KOPT-K1 (cell line): Measurements from ENCODE around the gene UBR2.
A peak's percentile ranks its signal among the peaks of the same experiment; 100 is the strongest.

ENCODE experiments used
- H3K27ac ChIP-seq: fragments of 200-600 bp; sonication (generic); 2 replicates; pipeline ENCODE4 v1.5.1; 2016; ENCODE audit warnings: antibody characterized with exemption, mild to moderate bottlenecking, low read depth, low read length; ENCODE audit not compliant: poor library complexity, severe bottlenecking
- H3K36me3 ChIP-seq: fragments of 200-600 bp; sonication (generic); 2 replicates; pipeline ENCODE4 v1.5.1; 2017; ENCODE audit warnings: antibody characterized with exemption, mild to moderate bottlenecking, low read length, moderate library complexity; ENCODE audit not compliant: insufficient read depth
- H3K9me3 ChIP-seq: fragments of 200-600 bp; sonication (generic); 2 replicates; pipeline ENCODE4 v1.5.1; 2017; ENCODE audit warnings: antibody characterized with exemption, low read length, mild to moderate bottlenecking; ENCODE audit not compliant: insufficient read depth, poor library complexity, severe bottlenecking

Gene UBR2

DNA sequence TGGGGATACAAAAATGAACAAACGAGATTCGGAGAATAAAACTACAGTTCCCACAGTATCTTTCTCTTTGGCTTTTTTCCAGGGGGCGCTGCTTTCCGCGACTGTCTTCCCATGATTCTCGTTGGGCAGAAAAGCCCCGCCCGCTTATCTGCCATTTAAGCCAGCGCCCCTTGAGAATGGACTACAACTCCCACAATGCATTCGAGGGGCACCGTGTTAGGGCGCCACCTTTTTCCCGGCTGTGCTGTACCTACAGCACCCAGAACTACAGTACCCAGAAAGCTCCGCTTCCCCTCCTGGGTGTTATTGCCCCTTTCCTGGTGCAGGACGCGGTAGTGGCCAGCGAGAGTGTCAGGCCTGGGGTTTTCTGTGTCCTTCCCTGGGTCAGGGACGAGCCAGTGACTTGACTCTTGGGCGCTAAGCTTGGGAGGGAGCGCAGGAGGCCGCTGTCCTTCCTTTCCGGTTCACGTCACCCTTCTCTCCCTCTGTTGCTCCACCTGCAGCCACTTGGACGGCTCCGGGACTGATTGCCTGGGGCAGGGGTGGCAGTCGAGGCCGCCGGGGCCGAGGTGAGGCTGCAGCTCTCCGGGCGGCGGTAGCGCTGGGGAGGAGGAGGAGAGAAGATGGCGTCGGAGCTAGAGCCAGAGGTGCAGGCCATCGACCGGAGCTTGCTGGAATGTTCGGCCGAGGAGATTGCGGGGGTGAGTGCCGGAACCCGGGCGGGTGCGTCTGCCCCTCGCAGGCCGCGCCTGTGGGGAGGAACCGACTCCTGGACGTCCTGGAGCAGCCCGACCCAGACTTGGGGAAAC, at the start of gene UBR2:
TSS of gene UBR2 (plus strand) at position 333 of the 809 bp plus-strand sequence. CDS start at position 624, 291 bp downstream.
- Histone ChIP-seq H3K27ac (peak within 1 kb of the TSS; percentile 81), H3K9me3 (no peaks in the 10 kb centered on the region), H3K36me3 (peaks cover 7% of the 10 kb centered on the region; the same call in 1 of the 2 replicates)

DNA sequence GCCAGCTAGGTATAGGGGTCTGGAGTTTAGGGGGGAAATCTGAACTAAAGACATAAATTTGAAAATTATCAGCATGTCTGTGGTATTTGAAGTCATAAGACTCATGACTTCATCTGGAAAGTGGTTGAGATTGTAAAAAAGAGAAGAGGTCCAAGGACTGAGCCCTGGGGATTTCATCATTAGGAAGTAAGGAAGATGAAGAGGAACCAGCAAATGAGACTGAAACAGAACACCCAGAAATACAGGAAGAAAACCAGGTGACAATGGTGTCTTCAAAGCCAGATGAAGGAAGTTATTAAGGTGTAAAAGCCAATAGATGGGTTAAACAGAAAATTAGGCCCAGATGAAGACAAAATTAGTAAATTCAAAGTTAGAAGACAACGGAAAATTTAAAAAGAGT, 49.1 kb upstream of the UBR2 start:
- Histone ChIP-seq H3K36me3 (no peaks in the 10 kb centered on the region), H3K27ac (no peak overlapping the region), H3K9me3 (peaks cover 4% of the 10 kb centered on the region)

DNA sequence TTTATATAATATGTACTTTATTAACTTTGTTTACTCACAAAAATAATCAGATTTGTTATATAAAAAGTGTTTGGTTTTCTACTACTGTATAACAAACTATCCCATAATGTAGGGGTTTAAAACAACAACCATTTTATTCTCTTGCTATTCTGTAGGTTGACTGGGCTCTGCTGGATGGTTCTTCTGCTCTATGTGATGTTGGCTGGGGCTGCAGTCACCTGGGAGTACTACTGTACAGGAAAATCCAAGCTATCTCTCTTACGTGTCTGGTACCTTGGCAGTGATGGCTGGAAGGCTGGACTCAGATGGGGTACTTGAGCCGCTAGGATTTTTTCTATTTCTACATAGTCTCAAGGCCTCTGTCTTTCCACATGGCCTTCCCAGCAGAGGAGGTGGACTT, 44.0 kb upstream of the UBR2 start:
- Histone ChIP-seq H3K9me3 (peaks cover 10% of the 10 kb centered on the region), H3K27ac (no peak overlapping the region), H3K36me3 (no peaks in the 10 kb centered on the region)

DNA sequence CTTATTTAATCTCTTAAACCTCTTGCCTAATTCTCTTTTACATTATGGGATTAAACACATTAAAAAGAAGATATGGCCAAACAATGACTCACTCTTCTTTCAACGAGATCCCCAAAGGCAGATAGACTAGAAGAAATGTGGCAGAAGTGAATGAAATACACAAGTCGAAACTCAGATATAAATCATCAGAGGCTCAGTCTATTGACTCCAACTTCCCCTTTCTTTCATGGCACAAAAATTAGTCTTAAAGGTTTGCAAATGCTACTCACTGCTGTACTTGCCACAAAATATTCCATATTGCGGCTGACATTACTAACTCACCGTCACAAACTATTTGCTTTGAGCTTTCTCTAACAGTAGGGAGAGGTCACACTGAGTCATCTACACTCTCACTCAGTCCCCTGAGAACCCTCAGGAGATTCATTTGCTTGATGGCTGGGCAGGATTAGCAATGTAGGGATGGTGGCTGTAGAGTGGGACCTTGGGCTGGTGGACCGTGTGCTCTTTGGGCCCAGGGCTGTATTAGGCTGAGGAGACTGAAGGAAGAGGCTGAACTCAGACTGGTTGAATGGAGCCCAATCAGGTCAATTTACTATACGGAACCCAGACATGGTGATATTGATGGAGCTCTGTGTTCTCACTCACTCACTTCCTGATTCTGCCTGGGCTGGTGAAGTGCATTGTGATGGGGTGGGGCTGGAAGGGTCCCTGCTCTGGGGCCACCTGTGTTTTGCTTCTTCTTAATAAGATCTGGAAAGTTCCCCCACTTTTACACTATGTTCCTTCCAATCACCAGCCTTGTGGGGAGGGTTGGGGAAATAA, 42.8 kb upstream of the UBR2 start:
- Histone ChIP-seq H3K36me3 (no peaks in the 10 kb centered on the region), H3K9me3 (peaks cover 10% of the 10 kb centered on the region), H3K27ac (no peak overlapping the region)

DNA sequence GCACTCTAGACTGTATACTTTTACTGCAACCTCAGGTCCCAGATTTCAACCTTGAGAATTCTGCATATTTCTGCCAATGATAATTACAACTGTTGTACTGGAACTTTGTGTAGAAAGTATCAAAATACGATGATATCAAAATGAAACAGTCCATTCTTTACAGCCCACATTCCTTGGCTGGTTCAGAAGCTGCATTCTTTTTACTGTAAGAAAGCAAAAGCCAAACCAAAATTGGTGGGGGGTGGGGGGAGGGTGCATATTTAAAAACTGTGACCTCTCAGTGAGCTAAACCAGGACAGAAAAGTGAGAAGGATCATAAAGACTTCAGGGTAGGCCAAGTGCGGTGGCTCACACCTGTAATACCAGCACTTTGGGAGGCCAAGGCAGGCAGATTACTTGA, 41.8 kb upstream of the UBR2 start:
- H3K27ac ChIP-seq = no peak overlapping the region
- peaks cover 10% of the 10 kb centered on the region for H3K9me3 ChIP-seq
- no peaks in the 10 kb centered on the region for H3K36me3 ChIP-seq

DNA sequence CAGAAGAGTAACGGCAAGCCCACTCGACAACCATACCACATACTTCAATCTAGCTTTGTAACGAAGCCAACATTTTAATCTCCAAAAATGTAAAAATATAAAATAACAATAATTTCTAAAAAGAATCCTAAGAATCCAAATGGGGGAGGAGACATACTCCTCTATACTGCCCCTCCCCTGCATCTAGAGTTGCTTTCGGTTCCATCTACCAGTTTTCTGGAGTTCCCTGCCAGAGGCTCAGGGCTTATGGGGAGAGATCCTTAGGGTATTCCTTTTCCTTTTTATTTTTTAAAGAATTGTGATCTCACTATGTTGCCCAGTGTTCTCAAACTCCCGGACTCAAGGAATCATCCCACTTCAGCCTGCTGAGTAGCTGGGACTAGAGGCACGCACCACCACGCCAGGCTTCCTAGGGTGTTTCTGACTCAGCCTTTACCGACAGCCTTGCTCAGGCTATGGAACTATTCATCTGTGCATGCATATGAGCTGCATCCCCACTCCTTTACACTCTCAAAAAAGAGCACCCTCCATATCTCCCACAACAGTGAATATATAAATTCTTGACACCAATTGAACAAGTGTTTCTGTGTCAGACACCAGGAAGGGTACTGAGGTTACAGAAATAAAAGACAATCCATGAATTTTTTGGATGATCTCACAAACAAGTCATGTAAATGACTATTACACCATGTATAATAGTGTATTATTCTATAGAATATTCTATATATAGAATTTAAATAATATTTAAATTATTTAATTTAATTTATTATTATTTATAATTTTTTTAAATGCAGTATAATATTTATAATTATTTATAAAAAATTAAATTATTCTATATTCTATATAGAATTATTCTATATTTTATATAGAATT, 40.7 kb upstream of the UBR2 start:
- Histone ChIP-seq H3K27ac (no peak overlapping the region), H3K36me3 (no peaks in the 10 kb centered on the region), H3K9me3 (peaks cover 10% of the 10 kb centered on the region)

DNA sequence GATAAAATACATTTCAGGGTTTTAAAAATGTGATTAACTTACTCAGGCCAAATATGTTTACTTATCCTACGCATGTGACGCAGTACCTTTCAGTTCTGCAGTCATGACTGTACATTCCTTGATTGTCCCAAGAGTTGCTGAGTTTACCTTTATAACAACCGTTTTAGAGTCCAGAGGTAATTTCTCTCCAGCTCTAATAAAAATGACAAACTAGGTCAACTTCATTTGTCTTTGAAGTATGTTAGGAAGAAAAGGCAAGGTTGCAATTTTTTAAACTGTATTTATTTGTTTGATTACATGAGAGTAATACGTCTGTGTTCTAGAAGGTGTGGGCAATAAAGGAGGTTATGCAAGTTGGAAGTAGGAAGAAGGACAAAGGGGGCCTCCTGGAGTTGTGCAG, 38.6 kb upstream of the UBR2 start:
- Histone ChIP-seq H3K36me3 (no peaks in the 10 kb centered on the region), H3K27ac (no peak overlapping the region), H3K9me3 (peaks cover under 1% of the 10 kb centered on the region)

DNA sequence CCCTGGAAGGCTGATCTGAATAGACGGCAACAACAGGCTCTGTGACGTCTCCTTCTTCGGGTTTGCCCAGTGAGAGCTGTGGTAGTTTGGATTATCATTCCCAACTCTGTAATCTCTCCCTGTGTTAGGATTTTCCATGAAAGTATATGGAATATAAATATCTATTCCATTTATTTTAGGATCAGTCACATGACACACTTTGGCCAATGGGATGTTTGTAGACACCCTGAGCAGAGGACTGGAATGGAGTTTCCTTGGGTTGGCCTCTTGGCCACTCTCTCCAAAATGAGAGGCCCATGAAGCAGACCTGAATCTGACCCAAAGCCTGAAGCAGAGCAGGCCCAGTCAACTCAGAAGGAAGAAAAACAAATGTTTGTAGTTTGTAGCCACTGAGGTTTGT, 37.2 kb upstream of the UBR2 start:
- no peaks in the 10 kb centered on the region for H3K9me3 ChIP-seq
- H3K27ac ChIP-seq = no peak overlapping the region

DNA sequence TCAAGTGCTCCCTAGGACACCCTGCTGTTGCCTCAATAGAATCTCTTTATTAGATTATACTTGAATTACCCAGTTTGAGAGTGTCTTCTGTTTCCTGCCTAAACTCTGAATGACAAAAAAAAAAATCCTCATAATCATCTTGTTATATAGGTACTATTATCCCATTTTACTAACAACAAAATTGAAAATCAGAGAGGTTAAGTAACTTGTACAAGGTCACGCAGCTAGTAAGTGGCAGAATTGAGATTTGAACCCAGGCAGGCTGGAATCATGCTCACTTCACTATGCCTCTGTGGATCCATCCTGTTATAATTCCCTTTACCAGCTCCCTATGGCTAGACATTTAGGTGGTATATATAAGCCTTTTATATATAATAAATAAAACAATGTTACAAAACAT, 36.6 kb upstream of the UBR2 start:
- Histone ChIP-seq H3K9me3 (no peaks in the 10 kb centered on the region), H3K36me3 (no peaks in the 10 kb centered on the region), H3K27ac (no peak overlapping the region)

More for the DNA sequence above, 37.2 kb upstream of the UBR2 start:
- no peaks in the 10 kb centered on the region for H3K36me3 ChIP-seq

DNA sequence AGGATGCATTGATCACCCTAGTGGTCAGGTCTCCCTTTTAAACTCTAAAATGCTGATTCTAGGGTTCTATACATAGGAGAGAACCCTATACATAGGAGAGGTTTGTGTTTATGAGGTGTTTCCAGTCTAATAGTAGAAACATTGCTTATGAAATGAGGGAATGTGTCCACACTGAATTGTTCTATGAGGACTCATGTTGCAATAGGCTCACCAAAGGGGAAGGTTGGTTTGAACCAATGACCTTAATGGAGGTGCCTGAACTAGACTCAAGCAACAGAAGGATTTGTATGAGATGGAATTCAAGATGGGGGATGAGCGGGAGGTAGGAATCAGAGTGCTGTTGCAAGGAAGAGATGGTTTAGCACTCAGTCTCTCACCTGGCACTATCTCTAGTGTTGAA, 33.5 kb upstream of the UBR2 start:
- Histone ChIP-seq H3K9me3 (no peaks in the 10 kb centered on the region), H3K36me3 (no peaks in the 10 kb centered on the region), H3K27ac (no peak overlapping the region)

DNA sequence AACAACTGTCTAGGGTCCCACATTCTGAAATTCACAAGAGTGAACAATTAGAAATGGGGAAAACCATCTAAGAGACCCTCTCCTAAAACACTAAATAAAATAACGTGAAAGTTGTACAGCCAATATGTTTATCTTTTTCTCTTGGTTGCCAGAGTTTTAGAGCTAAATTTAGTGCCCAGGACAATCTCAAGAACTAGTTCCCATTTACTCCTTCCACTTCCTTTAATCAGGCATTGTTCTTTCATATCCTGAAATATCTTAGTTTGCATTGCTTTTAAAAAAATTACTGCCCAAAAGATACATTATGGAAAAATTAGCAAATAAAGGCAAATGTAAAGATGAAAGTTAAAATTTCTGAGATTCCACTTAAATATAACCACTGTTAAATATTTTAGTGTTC, 33.1 kb upstream of the UBR2 start:
- Histone ChIP-seq H3K9me3 (no peaks in the 10 kb centered on the region), H3K36me3 (no peaks in the 10 kb centered on the region), H3K27ac (no peak overlapping the region)

DNA sequence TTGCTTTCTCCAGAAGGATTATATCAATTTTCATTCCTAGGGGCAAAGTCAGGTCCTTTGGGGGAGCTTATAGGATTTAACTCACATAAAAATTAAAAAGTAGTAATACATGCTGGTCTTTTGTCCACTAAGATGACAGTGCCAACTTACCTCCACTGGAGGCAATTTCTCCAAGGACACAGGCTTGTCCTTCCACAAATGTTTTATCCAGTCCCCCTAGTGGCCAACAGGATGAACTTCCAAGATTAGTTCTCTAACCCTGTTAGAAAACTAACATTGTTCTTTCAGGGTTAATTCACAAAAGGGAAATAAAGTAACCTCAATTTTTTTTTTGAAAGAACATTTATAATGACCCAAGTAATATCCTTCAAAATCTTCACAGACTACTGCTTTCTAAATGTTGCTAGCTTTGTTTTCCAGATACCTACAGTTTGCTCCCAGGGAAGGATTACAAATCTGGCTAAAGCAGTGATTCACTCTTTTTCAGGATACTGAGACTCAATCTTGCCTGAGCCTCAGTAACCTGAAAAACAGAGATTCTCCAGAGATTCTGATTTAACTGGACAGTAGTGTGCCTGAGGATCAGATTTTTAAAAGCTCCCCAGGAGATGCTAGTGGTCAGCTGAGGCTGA, 31.7 kb upstream of the UBR2 start:
- Histone ChIP-seq H3K27ac (no peak overlapping the region), H3K36me3 (no peaks in the 10 kb centered on the region), H3K9me3 (no peaks in the 10 kb centered on the region)

DNA sequence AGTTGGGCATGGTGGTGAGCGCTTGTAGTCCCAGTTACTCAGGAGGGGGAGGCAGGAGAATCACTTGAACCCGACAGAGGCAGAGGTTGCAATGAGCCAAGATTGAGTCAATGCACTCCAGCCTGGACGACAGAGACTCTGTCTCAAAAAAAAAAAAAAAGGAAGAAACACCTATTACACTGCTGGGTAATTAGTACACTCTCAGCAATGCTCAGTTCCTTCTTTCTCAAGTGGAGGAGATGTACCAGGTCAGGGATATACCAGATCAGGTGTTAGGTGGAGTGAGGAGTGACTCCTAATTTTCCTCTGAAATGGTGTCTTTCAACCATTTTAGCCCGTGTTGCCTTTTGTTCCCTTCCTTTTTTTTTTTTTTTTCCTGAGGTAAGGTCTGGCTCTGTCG, 30.0 kb upstream of the UBR2 start:
- Histone ChIP-seq H3K36me3 (no peaks in the 10 kb centered on the region), H3K27ac (no peak overlapping the region), H3K9me3 (no peaks in the 10 kb centered on the region)

DNA sequence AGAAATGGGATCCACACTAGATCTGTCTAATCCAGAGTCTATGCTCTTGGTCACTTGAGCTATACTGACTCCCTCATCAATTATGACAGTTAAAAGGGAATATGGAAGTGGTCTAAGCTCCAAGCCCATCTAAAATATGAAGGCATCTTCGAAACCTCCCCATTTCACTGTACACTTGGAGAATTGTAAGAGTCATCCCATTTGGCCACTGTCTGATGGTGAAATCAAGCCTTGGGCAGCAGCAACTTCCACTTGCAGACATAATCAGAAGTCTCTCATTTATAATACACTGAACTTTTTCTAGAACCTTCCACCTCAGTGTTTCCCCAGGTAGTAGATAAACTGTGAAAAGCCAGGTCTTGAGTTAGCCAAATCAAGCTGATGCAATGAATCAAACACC, 26.3 kb upstream of the UBR2 start:
- no peaks in the 10 kb centered on the region for H3K9me3 ChIP-seq
- H3K27ac ChIP-seq = no peak overlapping the region
- no peaks in the 10 kb centered on the region for H3K36me3 ChIP-seq
